ENCODE results near the gene CGB1.
A peak's percentile ranks its signal among the peaks of the same experiment; 100 is the strongest.
"Not testable (repeated sequence)": the region's sequence is repeated elsewhere in the genome, so short reads cannot be mapped to it uniquely, and the experiment has no call there.

CGB1 gene

GRCh38 chr19:49057636-49058234 lies 21.0 kb upstream of the CGB1 start, which contains the start of gene CGB7:
Gene CGB7, minus strand, starts transcription at chr19:49057749. Its CDS starts 2,374 bp downstream, at chr19:49055375.
- DNase-seq: peak; percentile 8

- DNase-seq: not testable (repeated sequence)
Observed at GRCh38 chr19:49056902-49057596, 20.4 kb upstream of the CGB1 start.

- no peak for DNase-seq
Observed at GRCh38 chr19:49056101-49056901, 19.6 kb upstream of the CGB1 start.

GRCh38 chr19:49050376-49051033 lies 13.8 kb upstream of the CGB1 start:
- DNase-seq: not testable (repeated sequence)

GRCh38 chr19:49049834-49050233 lies 13.1 kb upstream of the CGB1 start:
- not testable (repeated sequence) for DNase-seq

- not testable (repeated sequence) for DNase-seq
Observed at GRCh38 chr19:49049011-49049410, 12.3 kb upstream of the CGB1 start, which contains the start of gene CGB8. Gene CGB8, minus strand, starts transcription at chr19:49049111. Its CDS starts 372 bp downstream, at chr19:49048739.

GRCh38 chr19:49043548-49043947 lies 6.9 kb upstream of the CGB1 start, which contains the start of gene CGB5:
Gene CGB5, plus strand, starts transcription at chr19:49043848. Its CDS starts 362 bp downstream, at chr19:49044210.
- not testable (repeated sequence) for DNase-seq

- not testable (repeated sequence) for DNase-seq
Observed at GRCh38 chr19:49042666-49043065, 6.0 kb upstream of the CGB1 start.

- DNase-seq: no peak
Observed at GRCh38 chr19:49042177-49042576, 5.5 kb upstream of the CGB1 start.

GRCh38 chr19:49039736-49040135 lies 3.0 kb upstream of the CGB1 start:
- DNase-seq: not testable (repeated sequence)

GRCh38 chr19:49038557-49039276 lies 2.0 kb upstream of the CGB1 start:
- not testable (repeated sequence) for DNase-seq

- not testable (repeated sequence) for DNase-seq
Observed at GRCh38 chr19:49038111-49038510, 1.4 kb upstream of the CGB1 start.

GRCh38 chr19:49031642-49032301 lies 4.9 kb downstream of the CGB1 start, which contains the start of gene CGB2:
Gene CGB2, plus strand, starts transcription at chr19:49031890. Its CDS starts 206 bp downstream, at chr19:49032096.
- not testable (repeated sequence) for DNase-seq

GRCh38 chr19:49030323-49030722 lies 6.4 kb downstream of the CGB1 start:
- not testable (repeated sequence) for DNase-seq

- DNase-seq: not testable (repeated sequence)
Observed at GRCh38 chr19:49029749-49030148, 6.9 kb downstream of the CGB1 start.

GRCh38 chr19:49028686-49029085 lies 8.0 kb downstream of the CGB1 start:
- not testable (repeated sequence) for DNase-seq

- not testable (repeated sequence) for DNase-seq
Observed at GRCh38 chr19:49025599-49025998, 11.1 kb downstream of the CGB1 start.

GRCh38 chr19:49025088-49025487 lies 11.6 kb downstream of the CGB1 start:
- DNase-seq: not testable (repeated sequence)

GRCh38 chr19:49024233-49024632 lies 12.5 kb downstream of the CGB1 start, which contains the start of gene CGB3:
Gene CGB3, minus strand, starts transcription at chr19:49024333. Its CDS starts 362 bp downstream, at chr19:49023971.
- DNase-seq: not testable (repeated sequence)

- no peak for DNase-seq
Observed at GRCh38 chr19:49022116-49022515, 14.6 kb downstream of the CGB1 start.
